GM19468 (cell line): ENCODE data around the gene CKM.
"Not testable (repeated sequence)": the region's sequence is repeated elsewhere in the genome, so short reads cannot be mapped to it uniquely, and the experiment has no call there.

Experiments
- ATAC-seq: cut with Tn5 transposase; IDR thresholded peaks from one replicate; pipeline ENCODE4 v1.9.1; 2021; ENCODE audit warnings: mild to moderate bottlenecking, moderate library complexity, moderate number of reproducible peaks; ENCODE audit not compliant: unreplicated experiment; ENCODE audit errors: extremely low read depth

The CKM gene

DNA sequence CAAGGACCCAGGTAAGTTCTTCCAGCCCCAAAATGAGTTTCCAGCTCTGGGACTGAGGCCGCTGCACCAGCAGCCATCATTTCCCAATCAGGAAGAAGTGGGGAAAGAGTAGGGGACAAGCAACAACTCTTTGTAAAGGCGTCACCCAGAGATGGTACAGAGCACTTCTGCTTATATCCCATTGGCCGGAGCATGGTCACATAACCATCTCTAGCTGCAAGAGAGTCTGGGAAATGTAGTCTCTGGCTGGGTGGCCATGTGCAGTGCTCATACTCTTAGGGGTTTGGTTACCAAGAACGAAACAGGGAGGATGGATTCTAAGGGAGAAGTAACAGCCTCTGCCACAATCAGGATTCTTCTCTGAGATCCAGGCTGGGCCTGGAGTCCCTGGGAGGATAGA lies 26.3 kb downstream of the CKM start:
- ATAC-seq, result no peak

DNA sequence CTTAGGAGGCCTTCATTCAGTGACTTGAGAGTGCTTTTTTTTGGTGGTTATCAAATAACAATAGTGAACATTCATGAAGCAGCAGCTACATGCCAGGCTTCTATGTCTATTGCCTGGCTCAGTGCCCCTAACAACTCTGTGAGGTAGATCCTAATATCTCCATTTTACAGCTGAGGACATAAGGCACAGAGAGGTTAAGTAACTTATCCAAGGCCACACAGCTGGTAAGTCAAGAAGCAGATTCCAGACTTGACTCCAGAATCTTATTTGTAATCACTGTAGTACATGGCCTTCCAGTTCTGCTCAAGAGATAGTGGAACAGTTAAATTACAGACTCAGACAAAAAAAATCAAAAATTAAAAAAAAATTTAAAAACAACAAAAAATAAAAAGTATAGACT lies 26.8 kb downstream of the CKM start:
- ATAC-seq, result no peak

DNA sequence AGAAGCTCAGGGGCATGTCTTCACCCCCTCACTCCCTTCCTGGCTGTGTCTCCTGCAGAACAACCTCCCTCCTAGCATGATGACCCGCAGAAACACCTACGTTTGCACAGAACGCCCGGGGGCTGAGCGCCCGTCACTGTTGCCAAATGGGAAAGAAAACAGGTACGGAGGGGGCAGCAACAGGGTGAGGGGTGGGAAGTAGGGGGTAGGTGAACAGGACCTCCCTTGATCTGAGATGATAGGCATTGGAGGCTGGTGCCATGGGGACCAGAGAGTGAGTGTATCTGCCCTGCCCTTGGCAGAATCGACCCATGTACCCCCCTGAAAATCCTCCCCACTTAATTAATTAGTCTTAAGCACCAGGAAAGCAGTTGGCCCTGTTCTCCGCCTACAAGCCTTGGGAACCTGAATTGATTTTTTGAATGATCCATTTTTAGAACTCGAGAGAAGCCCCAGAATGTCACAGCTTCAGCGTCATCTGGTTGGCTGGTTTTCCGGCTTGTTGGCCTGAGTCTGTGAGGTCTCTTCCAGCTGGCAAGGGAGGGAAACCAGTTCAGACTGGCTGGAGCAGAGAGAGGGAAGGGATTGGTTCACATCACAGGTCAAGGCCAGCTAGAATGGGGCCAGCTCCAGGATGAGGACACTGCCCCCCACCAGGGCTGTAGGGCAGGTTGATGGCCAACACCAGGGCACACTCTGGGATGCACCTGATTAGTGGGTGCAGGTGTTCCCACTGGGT lies 28.2 kb downstream of the CKM start:
- no peak for ATAC-seq

DNA sequence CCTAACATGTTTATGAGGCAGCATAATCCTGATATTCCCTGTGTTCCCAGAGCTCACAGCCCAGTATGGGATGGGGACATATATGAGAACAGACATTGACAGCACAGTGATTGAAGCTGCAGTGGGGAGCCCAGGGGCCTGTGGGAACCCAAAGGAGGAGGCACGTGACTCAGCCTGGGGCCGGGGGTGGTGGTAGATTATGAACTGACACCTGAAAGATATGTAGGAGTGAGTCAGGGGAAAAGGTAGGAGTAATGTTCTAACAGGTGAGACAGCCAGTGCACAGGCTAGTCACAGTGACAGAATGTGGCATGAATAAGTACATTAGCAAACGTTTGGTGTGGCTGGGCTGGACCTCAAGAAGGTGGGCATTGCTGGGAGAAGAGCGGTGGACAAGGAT lies 29.0 kb downstream of the CKM start:
- ATAC-seq, result no peak

DNA sequence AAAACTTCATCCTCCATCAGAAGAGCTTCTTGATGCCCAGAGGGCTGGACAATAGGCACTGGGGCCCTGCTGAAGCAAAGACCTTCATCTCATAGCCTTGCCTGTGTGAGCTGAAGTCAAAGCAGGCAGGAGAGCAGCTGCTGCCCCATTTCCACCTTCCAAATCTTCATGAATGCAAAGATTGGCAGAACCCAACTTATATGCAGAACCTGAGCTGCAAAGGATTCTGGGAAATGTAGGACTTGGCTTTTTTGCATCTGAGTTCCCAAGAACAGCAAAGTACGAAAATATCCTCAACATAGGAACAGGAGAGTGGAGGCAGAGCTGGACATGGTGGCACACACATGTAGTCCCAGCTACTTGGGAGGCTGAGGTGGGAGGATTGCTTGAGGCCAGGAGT lies 30.8 kb downstream of the CKM start:
- no peak for ATAC-seq

DNA sequence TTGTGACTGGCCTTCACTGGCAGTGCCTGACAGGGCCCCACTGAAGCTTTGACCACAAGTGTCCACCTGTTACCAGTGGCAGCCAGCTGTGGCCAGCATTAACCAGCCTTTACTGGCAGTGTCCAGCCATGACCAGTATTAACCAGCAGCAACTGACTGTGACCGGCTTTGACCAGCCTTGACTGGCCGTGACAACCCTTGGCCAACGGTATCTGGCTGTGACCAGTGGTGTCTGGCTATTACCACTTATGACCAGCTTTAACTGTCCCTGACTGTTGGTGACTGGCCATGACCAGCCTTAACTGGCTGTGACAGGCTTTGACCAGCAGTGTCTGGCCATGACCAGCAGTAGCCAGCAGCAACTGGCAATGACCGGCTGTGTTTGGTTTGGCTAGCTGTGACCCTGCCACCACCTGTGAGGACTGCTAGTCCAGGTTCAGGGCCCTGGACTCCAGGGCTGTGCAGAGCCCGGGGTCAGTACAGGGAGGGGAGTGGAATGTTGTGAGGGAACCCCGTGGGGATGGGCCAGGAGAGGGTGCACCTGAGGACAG lies 32.2 kb downstream of the CKM start:
- no peak for ATAC-seq

DNA sequence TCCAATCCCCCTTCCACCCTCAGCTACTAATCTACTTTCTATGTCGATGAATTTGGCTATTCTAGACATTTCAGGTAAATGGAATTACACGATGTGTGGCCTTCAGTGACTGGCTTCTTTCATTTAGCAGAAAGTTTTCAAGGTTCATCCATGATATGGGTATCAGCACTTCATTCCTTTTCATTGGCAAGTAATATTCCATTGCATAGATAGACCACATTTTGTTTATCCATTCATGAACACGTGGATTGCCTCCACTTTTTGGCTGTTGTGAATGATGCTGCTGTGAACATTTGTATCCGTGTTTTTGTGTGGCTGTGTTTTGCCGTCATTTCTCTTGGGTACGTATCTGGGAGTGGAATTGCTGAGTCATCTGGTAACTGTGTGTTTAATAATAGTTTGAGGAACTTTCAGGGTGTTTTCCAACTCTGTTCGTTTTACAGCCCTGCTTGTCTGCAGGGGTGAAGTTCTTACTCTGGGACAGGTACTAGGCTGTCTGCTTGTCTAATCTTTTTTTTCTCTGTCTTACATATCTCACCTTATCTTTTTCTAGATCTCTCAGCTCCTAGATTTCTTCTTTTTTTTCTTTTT lies 39.1 kb downstream of the CKM start:
- no peak for ATAC-seq

DNA sequence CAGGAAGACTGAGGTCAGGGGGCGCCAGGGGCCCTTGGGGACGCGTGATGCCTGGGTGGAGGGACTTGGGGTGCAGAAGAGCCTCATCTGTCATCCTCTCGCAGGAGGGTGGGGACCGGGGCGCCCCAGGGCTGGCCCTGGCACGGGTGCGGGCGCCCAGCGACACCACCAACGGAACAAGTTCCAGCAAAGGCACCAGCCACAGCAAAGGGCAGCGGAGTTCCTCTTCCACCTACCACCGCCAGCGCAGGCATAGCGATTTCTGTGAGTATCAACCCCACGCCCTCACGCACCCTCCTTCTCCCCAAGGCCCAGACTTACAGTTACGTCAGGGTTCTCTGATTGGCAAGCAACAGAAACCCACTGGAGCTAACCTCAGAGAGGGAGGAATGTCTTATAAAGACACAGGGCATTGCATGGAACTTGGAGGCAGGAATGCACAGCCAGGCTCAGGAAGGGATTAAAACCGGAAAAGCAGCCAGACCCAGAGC lies 42.2 kb downstream of the CKM start:
- no peak for ATAC-seq

DNA sequence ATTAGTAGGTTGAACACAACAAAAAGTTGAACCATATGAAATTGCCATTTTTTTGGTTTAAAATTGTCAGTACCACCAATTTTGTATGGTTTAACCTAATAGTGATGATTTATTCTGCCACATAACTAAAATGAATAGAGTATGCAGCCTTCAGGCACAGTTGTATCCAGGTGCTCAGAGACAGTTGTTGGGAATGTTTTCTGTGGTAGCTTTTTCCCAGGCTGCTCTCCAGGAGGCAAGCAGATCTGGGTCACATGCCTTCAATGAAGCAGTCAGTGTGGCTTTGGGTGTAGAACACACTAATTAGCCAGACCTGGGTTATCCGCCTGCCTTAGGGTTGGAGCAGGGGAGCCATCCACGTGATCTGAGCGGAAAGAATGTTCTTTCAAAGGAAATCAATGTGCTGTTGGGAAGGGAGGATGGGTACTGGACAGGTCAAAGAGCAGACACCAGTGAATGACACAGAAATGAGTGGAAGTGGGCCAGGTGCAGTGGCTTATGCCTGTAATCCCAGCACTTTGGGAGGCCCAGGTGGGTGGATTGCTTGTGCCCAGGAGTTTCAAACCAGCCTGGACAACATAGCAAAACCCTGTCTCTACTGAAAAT lies 43.0 kb downstream of the CKM start:
- ATAC-seq, result no peak

DNA sequence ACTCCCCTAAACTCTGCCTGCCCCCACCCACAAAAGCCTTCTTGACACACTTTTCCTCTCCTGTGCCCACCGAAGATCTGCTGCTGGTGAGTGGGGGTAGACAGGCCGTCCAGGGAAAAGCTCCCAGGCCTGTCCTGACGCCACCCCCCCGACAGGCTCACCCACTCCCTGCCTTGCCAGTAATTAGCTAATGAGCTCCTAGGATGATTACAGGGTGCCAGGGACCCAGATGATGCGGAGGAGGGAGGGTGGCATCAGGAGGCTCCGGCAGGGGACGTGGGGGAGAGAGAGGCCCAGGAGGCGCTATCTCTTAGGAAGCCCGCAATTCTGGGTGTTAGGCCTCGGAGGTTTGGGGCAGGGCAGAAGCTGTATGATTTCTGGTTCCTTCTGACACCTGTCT lies 44.6 kb downstream of the CKM start:
- ATAC-seq, result no peak

DNA sequence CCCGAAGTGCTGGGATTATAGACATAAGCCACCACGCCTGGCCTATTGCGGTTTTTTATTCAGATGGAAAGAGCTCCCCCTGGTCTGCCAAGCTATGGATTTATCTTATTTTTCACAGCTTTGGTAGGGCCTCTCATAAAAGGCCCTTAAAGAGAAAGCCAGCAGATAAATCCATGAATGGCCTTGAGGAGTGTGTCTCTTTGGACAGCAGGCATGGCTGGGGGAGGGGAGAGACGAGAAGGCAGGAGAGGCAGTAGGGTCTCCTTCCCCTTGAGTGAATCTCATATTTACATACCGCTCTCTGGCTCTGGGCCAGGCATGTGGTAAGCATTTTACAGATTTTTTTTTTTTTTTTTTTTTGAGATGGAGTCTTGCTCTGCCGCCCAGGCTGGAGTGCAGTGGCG lies 46.4 kb downstream of the CKM start:
- ATAC-seq, result no peak

DNA sequence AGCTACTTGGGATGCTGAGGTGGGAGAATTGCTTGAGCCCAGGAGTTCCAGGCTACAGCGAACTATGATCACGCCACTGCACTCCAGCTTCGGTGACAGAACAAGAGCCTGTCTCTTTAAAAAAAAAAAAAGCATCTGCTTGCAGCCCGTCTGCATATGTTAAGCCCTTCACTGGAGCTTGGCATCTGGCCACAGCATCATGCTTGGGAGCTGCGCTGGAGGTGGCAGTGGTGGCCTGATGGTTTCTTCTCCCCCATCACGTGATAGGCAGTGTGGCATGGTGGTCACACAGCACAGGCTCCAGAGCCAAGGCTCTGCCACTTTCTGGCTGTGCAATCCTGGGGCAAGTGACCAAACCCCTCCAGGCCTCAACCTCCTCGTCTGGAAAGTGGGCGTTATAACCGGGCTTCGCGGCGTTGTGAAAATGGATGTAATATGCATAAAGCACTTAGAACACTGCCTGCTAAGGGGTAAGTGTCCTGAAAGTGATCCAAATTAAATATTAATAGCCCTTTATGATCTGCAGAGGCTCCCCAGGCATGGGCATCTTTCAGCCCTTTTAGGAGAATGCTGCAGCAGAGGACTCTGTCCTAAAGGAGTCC lies 47.2 kb downstream of the CKM start:
- no peak for ATAC-seq

DNA sequence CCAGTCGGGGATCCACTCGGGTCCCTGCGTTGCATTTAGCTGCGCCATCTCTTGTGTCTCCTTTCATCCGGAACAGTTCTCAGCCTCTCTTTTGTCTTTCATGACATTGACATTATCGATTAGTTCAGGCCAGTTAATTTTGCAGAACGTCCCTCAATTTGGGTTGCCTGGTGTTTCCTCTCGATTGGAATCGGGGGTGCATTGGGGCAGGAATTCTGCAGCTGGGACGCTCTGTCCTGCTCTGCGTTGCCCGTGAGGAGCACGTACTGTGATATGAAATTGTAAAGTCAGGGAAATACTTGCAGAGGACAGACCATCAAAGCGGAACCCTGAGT lies 49.2 kb downstream of the CKM start:
- no peak for ATAC-seq

DNA sequence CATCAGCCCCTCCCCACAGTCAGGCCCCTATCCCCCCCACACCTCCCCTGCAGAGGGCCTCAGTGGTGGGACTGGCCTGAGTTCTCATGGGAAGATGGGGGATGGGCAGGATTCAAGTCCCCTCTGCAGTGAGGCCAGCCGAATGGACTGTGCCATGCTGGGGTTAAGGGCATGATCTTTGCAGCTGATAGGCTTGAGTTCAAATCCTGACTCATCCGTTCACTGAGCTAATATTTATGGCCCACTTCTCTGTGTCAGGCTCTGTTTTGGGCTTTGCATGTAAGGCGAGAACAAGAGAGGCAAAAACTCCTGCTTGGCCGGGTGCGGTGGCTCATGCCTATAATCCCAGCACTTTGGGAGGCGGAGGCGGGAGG lies 51.0 kb downstream of the CKM start:
- ATAC-seq, result no peak

DNA sequence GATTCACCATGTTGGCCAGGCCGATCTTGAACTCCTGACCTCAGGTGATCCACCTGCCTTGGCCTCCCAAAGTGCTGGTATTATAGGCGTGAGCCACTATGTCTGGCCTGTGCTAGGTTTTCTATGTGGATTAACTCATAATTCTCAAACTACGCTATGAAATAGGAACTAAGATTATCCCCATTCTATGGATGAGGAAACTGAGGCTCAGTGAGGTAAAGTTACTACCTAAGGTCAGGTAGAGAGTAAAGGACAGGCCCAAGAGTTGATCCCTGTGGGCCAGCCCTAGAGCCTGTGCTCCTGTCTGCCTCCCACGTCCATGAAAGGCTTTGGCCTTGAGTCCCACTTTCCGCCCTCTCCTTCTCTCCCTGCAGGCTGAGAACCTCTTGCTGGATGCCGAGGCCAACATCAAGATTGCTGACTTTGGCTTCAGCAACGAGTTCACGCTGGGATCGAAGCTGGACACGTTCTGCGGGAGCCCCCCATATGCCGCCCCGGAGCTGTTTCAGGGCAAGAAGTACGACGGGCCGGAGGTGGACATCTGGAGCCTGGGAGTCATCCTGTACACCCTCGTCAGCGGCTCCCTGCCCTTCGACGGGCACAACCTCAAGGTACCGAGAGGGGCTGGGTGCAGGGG lies 51.5 kb downstream of the CKM start:
- no peak for ATAC-seq

DNA sequence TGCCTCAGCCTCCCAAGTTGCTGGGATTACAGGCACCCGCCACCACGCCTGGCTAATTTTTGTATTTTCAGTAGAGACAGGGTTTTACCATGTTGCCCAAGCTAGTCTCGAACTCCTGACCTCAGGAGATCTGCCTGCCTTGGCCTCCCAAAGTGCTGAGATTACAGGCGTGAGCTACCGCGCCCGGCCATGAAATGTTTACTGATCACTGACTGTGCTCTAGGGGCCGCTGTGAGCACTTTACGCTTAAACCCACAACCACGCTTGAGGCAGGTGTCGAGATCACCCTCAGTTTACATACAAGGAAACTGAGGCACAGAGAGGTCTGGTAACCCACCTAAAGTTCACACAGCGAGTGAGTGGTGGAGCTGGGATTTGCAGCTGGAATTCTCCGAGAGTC lies 52.7 kb downstream of the CKM start:
- ATAC-seq, result not testable (repeated sequence)

DNA sequence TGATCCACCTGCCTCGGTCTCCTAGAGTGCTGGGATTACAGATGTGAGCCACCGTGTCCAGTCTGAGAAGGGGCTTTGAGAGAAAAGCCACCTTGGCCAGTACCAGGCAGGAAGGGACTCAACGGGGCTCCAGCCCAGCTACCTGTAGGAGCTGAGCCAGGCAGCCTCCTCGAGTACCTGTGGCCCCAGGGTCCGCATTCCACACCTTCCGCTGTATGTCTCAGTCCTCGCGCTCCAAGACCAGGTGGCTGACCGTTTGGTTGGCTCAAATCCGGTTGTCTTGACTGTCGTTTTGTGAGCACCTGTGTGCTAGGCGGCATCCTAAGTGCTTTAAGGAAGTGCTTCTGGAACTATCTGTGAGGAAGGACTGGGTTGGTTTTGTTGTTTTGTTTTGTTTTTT lies 55.4 kb downstream of the CKM start:
- ATAC-seq, result no peak

DNA sequence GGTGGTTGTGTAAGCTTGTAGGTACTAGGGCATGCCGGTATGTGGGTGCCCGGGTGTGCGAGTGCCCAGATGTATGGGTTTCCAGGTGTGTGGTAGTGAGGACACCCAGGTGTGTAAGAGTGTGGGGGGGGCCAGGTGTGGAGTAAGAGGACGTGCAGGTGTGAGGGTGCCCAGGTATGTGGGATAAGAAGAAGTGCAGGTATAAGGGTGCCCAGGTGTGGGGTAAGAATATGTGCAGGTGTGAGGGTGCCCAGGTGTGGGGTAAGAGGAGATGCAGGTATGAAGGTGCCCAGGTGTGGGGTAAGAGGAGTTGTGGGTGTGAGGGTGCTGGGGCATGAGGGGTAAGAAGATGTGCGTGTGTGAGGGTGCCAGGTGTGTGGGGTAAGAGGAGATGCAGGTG lies 57.3 kb downstream of the CKM start:
- no peak for ATAC-seq

DNA sequence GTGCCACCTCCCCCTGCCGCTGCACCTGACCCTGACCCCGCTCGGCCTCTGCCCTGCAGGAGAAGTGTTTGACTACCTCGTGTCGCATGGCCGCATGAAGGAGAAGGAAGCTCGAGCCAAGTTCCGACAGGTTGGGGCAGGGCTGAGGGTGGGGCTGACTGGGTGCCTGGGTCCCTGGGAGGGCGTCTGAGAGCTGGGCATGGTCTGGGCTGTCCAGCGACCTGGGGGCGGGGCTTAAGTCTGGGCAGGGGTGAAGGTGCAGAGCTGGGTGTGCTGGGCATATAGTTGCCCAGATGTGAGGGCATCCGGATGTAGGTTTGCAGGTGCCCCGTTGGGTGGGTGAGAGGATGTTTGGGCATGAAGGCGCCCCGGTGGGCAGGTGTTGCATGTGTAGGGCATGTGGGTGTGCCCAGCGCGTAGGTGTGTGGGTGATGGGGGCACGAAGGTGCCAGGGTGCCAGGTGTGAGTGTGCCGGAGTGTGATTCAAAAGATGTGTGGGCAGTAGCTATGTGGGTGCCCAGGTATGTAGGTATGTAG lies 57.8 kb downstream of the CKM start:
- ATAC-seq, result no peak

DNA sequence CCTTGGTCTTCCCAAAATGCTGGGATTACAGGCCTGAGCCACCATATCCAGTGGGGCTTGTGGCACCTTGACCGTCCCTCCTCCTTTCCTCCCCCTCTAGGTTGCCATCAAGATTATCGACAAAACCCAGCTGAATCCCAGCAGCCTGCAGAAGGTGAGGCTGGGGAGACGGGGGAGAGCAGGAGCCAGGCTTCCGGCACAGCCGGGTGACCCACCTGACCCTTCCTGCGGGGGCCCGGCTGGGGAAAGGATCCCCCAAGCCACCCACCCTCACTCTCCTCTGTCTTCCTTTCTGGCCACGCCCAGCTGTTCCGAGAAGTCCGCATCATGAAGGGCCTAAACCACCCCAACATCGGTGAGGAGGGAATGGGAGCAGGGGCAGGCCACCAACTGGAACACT lies 59.7 kb downstream of the CKM start:
- ATAC-seq, result no peak

DNA sequence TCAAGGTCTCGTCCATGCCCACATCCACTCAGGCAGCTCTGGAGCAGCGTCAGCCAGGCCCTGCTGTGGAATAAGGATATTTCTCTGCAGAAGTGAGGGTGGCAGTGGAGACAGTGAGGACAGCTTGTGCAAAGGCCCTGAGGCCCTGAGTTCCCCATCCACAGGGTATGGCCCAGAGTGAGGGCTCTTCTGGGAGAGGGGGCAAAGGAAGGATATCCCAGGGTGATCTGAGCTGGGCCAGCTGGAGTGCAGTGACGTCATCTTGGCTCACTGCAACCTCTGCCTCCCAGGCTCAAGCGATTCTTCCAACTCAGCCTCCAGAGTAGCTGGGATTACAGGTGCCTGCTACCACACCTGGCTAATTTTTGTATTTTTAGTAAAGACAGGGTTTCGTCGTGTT lies 60.1 kb downstream of the CKM start:
- ATAC-seq, result no peak
